ENCODE data around the gene SAMD8. TPM values are rescaled to one million over a fixed set of nuclear protein-coding genes. Genes with fewer than 3 reads are reported as not detected.

The SAMD8 gene
- total RNA-seq, 8 experiments from 2014 or later: 15.5 to 188 (median 21.1) TPM

DNA sequence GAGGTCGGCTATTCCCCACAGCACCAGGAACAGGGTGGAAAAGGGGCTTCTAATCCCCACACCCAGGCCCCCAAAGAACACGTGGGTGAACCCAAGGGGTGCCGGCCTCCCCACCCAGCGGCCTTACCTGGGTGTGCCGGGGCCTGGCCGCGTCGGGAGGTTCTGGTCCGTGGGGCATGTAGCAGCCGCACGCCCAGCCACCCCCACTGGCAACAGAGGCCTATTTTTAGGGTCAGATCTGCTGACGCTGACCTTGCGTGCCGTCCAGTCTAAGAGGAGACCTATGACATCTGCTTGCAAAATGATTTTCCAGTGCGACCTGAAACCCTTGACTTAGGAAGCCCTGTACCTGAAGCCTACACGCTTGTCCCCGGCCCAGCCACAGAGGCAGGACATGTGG lies 38.0 kb upstream of the SAMD8 start:
- 90 to 100% (median 100%) methylated on average over 1 to 7 of the region's 17 CpGs; no CpG with 5 or more reads in 3 of the 10 experiments for WGBS, 10 experiments
- Histone ChIP-seq H3K27ac (no peak overlapping the region), H3K4me1 (replicated peaks in 1 of 2) (peaks cover 22 to 39% of the 10 kb centered on the region in 2 donors), H3K4me3 (no peak overlapping the region)
- in situ Hi-C loops (cut with MboI; ENCODE audit: low pct_unique_long_range_greater_than_20kb in 2 of 9, low sequenced_read_pairs in 9 of 9, unreplicated experiment in 9 of 9): no loop called here
- ATAC-seq (replicated peaks in 6 of 8): no peak

DNA sequence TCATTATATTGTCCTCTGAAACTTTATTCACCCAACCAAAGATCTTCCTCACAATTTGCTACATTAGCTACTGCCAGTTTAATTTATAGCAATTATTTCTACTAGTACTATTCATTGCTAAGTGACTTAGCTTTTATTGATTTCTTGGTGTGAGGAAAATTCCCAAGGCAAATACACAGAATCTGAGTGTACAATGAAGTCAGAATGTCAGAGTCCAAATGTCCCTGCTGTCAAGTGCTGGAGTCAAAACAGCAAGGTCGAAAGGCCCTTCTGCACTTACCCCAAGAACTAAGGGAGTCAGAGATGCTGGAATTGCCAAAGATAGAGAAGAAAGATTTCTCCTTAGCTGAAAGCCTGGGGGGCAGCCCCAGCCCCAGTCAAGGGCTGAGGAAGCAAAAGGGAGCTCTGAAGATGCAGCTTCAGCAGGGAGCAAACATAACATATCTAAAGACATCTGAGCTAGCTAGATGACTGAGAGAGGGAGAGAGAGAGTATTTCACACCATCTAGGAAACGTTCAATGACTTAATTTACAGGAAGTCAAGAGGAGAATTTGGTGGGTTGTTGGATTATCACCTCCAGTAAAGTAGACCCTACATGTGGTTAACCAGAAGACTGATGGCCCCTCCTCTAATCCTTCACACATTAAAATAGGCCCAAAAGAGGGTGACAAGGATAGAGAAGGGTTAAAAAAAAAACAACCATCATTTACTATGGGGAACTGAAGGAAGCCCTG lies 36.6 kb upstream of the SAMD8 start:
- 33 to 83% (median 69%) methylated on average over 1 to 2 of the region's 2 CpGs; no CpG with 5 or more reads in 3 of the 10 experiments for WGBS, 10 experiments
- no peak for ATAC-seq (replicated peaks in 6 of 8)
- in situ Hi-C loops (cut with MboI; ENCODE audit: low pct_unique_long_range_greater_than_20kb in 2 of 9, low sequenced_read_pairs in 9 of 9, unreplicated experiment in 9 of 9): loop anchor here in 4 of 9 experiments (25.0 kb wide), 1 partner anchor 813 kb away; no protein-coding TSS in a partner anchor

DNA sequence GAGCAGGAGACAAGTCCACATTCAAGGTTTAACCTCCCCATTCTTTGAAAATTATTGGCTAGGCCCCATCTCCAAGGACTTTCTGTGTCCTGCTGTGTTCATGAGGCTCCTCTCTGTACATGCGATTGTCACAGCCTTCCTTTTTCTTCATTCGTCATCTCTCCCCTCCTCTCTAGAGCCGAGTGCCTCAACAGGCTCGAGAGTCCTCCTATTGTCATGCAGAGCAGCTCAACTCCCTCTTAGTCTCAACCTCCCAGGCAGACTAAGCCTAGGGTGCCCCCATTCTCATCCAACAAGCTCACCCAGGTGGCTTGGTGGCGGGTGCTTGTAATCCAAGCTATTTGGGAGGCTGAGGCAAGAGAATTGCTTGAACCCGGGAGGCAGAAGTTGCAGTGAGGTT lies 35.1 kb upstream of the SAMD8 start:
- WGBS, 10 experiments: 20 to 100% (median 53%) methylated on average over 1 to 4 of the region's 6 CpGs; no CpG with 5 or more reads in 3 of the 10 experiments
- Histone ChIP-seq H3K4me1 (replicated peaks in 1 of 2) (peaks cover 15 to 28% of the 10 kb centered on the region in 2 donors), H3K27ac (no peak overlapping the region), H3K4me3 (no peak overlapping the region)
- ATAC-seq (replicated peaks in 6 of 8): peak in 5 of 8 experiments; percentile 67 to 90 (median 79)
- in situ Hi-C loops (cut with MboI; ENCODE audit: low pct_unique_long_range_greater_than_20kb in 2 of 9, low sequenced_read_pairs in 9 of 9, unreplicated experiment in 9 of 9): loop anchor here in 4 of 9 experiments (25.0 kb wide), 1 partner anchor 814 kb away; no protein-coding TSS in a partner anchor

More for the DNA sequence above, 36.6 kb upstream of the SAMD8 start:
- peaks cover 22 to 39% of the 10 kb centered on the region in 2 donors for H3K4me1 ChIP-seq (replicated peaks in 1 of 2)
- no peak overlapping the region for H3K4me3 ChIP-seq
- no peak overlapping the region for H3K27ac ChIP-seq

- H3K4me1 ChIP-seq (replicated peaks in 1 of 2): peaks cover 8 to 18% of the 10 kb centered on the region in 2 donors
- WGBS, 10 experiments: 31 to 100% (median 78%) methylated on average over 1 to 7 of the region's 9 CpGs; no CpG with 5 or more reads in 2 of the 10 experiments
- ATAC-seq (replicated peaks in 6 of 8): no peak
- no peak overlapping the region for H3K4me3 ChIP-seq
- no peak overlapping the region for H3K27ac ChIP-seq
- in situ Hi-C loops (cut with MboI; ENCODE audit: low pct_unique_long_range_greater_than_20kb in 2 of 9, low sequenced_read_pairs in 9 of 9, unreplicated experiment in 9 of 9): loop anchor here in 4 of 9 experiments (25.0 kb wide), 1 partner anchor 817 kb away; no protein-coding TSS in a partner anchor
These were observed 31.9 kb upstream of the SAMD8 start for GRCh38 chr10:75079436-75080083.

- ATAC-seq (replicated peaks in 6 of 8): no peak
- in situ Hi-C loops (cut with MboI; ENCODE audit: low pct_unique_long_range_greater_than_20kb in 2 of 9, low sequenced_read_pairs in 9 of 9, unreplicated experiment in 9 of 9): loop anchor here in 4 of 9 experiments (25.0 kb wide), 1 partner anchor 818 kb away; no protein-coding TSS in a partner anchor
- 60 to 100% (median 89%) methylated on average over 1 to 3 of the region's 4 CpGs; no CpG with 5 or more reads in 4 of the 10 experiments for WGBS, 10 experiments
- Histone ChIP-seq H3K4me1 (replicated peaks in 1 of 2) (peaks cover 4 to 9% of the 10 kb centered on the region in 2 donors), H3K4me3 (no peak overlapping the region), H3K27ac (no peak overlapping the region)
These were observed 30.9 kb upstream of the SAMD8 start for GRCh38 chr10:75080554-75080953.

- in situ Hi-C loops (cut with MboI; ENCODE audit: low pct_unique_long_range_greater_than_20kb in 2 of 9, low sequenced_read_pairs in 9 of 9, unreplicated experiment in 9 of 9): loop anchor here in 4 of 9 experiments (25.0 kb wide), 1 partner anchor 819 kb away; no protein-coding TSS in a partner anchor
- peaks cover 2 to 4% of the 10 kb centered on the region in 2 donors for H3K4me1 ChIP-seq (replicated peaks in 1 of 2)
- H3K4me3 ChIP-seq: no peak overlapping the region
- no peak overlapping the region for H3K27ac ChIP-seq
- 67 to 100% (median 85%) methylated on average over 1 to 4 of the region's 5 CpGs; no CpG with 5 or more reads in 3 of the 10 experiments for WGBS, 10 experiments
- ATAC-seq (replicated peaks in 6 of 8): no peak
These were observed 30.1 kb upstream of the SAMD8 start for GRCh38 chr10:75081379-75081778.

DNA sequence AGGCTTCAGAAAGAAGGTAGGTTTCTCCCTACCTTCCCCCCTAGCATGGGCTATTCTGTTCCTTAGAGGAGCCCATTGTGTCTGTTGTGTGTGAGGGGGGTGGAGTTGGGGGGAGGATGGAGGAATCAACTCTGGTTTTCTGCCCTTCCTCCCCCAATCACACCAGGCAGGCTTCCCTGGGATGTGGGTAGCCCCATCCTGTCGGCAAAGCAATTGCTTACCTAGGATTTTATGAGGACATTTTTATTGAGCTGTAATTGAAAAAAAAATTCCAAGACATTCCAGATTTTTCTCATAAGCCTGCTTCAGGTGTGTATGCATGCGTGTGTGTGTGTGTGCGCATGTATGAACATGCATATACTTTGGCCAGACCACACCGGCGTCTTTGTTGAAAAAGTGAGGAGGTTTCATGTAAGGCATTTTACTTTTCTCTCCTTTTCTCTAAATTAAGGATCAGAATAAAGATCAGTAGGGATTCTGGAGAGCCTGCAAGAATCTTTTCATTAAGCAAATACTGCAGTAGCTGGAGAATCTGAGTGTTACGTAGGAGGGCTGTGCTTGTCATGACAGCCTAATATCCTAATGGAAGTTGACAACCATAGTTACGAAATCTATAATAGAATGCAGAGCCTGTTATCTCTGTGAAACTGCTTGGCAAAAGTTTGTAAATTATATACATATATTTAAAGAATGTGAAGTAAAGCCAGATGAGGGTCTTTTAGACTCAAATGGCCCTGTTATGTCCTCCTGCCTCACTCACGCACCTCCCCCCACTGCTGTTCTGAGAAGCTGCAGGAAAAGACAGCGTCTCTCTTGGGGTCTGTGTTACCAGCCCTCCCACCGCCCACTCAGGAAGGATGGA lies 27.3 kb upstream of the SAMD8 start:
- in situ Hi-C loops (cut with MboI; ENCODE audit: low pct_unique_long_range_greater_than_20kb in 2 of 9, low sequenced_read_pairs in 9 of 9, unreplicated experiment in 9 of 9): loop anchor here in 4 of 9 experiments (25.0 kb wide), 1 partner anchor 822 kb away; no protein-coding TSS in a partner anchor
- Histone ChIP-seq H3K27ac (no peak overlapping the region), H3K4me1 (replicated peaks in 1 of 2) (peaks cover 0 to 4% of the 10 kb centered on the region in 2 donors), H3K4me3 (no peak overlapping the region)
- no peak for ATAC-seq (replicated peaks in 6 of 8)
- 80 to 100% (median 82%) methylated on average over 1 to 8 of the region's 10 CpGs; no CpG with 5 or more reads in 4 of the 10 experiments for WGBS, 10 experiments

DNA sequence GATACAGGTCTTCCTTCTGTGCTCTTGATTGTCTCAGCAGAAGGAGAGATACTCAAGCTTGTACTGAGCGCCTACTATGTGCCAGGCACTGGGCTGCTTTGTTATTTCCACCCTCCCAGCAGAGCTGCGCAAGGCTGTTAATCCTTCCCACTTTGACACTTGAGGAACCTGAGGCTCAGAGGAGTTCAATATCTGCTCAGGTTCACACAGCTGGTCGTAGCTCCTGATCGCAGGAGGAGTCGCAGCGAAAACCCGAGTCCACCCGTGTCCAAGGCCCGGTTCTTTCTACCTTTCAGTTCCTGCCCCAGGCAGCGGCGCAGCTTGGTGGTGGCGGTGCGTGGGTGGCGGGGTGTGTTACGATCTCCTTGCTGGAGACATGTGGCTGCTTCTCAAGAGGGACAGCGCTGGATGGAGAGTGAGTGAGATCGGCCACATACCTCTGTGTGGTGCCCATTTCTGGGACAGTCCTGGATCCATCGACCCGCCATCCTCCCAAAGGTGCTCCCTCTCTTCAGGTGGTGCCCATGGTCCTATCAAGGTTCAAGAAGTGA lies 26.5 kb upstream of the SAMD8 start:
- H3K27ac ChIP-seq: no peak overlapping the region

GRCh38 chr10:75086278-75086934 lies 25.1 kb upstream of the SAMD8 start:
- Histone ChIP-seq H3K4me1 (replicated peaks in 1 of 2) (peaks cover 0 to 4% of the 10 kb centered on the region in 2 donors), H3K4me3 (no peak overlapping the region), H3K27ac (no peak overlapping the region)
- in situ Hi-C loops (cut with MboI; ENCODE audit: low pct_unique_long_range_greater_than_20kb in 2 of 9, low sequenced_read_pairs in 9 of 9, unreplicated experiment in 9 of 9): loop anchor here in 4 of 9 experiments (25.0 kb wide), 1 partner anchor 824 kb away; no protein-coding TSS in a partner anchor
- no peak for ATAC-seq (replicated peaks in 6 of 8)
- 82 to 96% (median 91%) methylated on average over 2 to 7 of the region's 9 CpGs; no CpG with 5 or more reads in 1 of the 10 experiments for WGBS, 10 experiments

More for the DNA sequence above, 26.5 kb upstream of the SAMD8 start:
- no peak overlapping the region for H3K4me3 ChIP-seq
- 93 to 100% (median 98%) methylated on average over 1 to 6 of the region's 19 CpGs; no CpG with 5 or more reads in 6 of the 10 experiments for WGBS, 10 experiments
- no peak for ATAC-seq (replicated peaks in 6 of 8)
- peaks cover 0 to 4% of the 10 kb centered on the region in 2 donors for H3K4me1 ChIP-seq (replicated peaks in 1 of 2)
- in situ Hi-C loops (cut with MboI; ENCODE audit: low pct_unique_long_range_greater_than_20kb in 2 of 9, low sequenced_read_pairs in 9 of 9, unreplicated experiment in 9 of 9): loop anchor here in 4 of 9 experiments (25.0 kb wide), 1 partner anchor 823 kb away; no protein-coding TSS in a partner anchor

DNA sequence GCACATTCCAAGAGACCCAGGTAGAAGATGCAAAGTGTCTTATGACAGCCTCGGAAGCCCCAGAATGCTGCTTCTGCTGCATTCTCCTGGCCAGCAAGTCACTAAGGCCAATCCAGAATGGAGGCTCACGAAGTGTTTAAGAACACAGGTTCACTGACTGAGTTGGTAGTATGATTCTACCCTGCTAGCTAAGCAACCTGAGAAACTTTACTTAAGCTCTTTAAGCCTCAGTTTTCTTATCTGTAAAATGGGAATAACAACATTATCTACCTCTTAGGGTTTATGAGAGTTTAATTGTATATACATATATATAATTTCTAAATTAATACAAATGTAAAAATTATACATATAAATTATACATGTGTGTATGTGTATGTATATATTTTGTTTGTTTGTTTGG lies 22.8 kb upstream of the SAMD8 start:
- in situ Hi-C loops (cut with MboI; ENCODE audit: low pct_unique_long_range_greater_than_20kb in 2 of 9, low sequenced_read_pairs in 9 of 9, unreplicated experiment in 9 of 9): loop anchor here in 4 of 9 experiments (25.0 kb wide), 1 partner anchor 826 kb away; no protein-coding TSS in a partner anchor
- 79 to 100% (median 90%) methylated on average over 1 to 2 of the region's 2 CpGs; no CpG with 5 or more reads in 6 of the 10 experiments for WGBS, 10 experiments
- Histone ChIP-seq H3K4me3 (no peak overlapping the region), H3K27ac (no peak overlapping the region), H3K4me1 (replicated peaks in 1 of 2) (peaks cover 0 to 4% of the 10 kb centered on the region in 2 donors)
- ATAC-seq (replicated peaks in 6 of 8): no peak

DNA sequence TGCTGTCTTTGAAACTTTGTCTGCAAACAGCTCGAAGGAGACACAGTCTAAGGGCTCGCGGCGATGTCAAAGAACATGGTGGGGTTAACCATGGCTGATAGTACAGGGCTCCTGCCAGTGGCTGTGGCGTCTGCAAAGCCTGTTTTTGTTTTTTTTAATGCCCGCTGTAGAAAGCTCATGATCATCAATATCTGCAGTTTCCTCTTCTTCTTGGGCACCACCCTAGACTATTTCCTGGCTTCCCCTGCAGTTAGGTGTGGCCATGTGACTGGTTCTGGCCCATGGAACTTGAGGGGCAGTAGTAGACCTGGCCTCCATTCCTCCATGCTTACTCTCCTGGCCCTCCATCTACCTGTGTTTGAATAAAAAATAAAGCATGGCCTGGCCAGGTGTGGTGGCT lies 21.8 kb upstream of the SAMD8 start:
- no peak for ATAC-seq (replicated peaks in 6 of 8)
- in situ Hi-C loops (cut with MboI; ENCODE audit: low pct_unique_long_range_greater_than_20kb in 2 of 9, low sequenced_read_pairs in 9 of 9, unreplicated experiment in 9 of 9): loop anchor here in 5 of 9 experiments (10.0 to 25.0 kb wide), 3 partner anchors 65 to 827 kb away; no protein-coding TSS in a partner anchor
- no peak overlapping the region for H3K27ac ChIP-seq
- WGBS, 10 experiments: 70 to 100% (median 83%) methylated on average over 1 to 6 of the region's 6 CpGs; no CpG with 5 or more reads in 2 of the 10 experiments
- H3K4me3 ChIP-seq: no peak overlapping the region
- H3K4me1 ChIP-seq (replicated peaks in 1 of 2): peaks cover 0 to 2% of the 10 kb centered on the region in 2 donors

Data from motor neuron (in vitro differentiated cells).